Measurements from ENCODE around the gene C7orf57.
A peak's percentile ranks its signal among the peaks of the same experiment; 100 is the strongest.
"Not testable (repeated sequence)": the region's sequence is repeated elsewhere in the genome, so short reads cannot be mapped to it uniquely, and the experiment has no call there.

Gene C7orf57

GRCh38 chr7:48077423-48077822, 42.1 kb downstream of the C7orf57 start:
- no peaks in the 10 kb centered on the region for H3K9me3 ChIP-seq (ENCODE audit: severe bottlenecking)
- DNase-seq (ENCODE audit: low spot score): no peak
- H3K27ac ChIP-seq (ENCODE audit: poor library complexity, severe bottlenecking): no peak overlapping the region
- peaks cover 13% of the 10 kb centered on the region for H3K4me1 ChIP-seq (ENCODE audit: insufficient read depth, poor library complexity, severe bottlenecking)
- ATAC-seq (ENCODE audit: low read depth): no peak
- TF ChIP-seq CTCF (IDR thresholded peaks at IDR 0.05; ENCODE audit: poor library complexity, severe bottlenecking): no peak
- H3K27me3 ChIP-seq (ENCODE audit: insufficient read depth, poor library complexity, severe bottlenecking): no peaks in the 10 kb centered on the region
- no peaks in the 10 kb centered on the region for H3K36me3 ChIP-seq (ENCODE audit: low read depth)
- no peak overlapping the region for H3K4me3 ChIP-seq (ENCODE audit: severe bottlenecking)

GRCh38 chr7:48078470-48078869, 43.1 kb downstream of the C7orf57 start:
- no peak overlapping the region for H3K4me3 ChIP-seq (ENCODE audit: severe bottlenecking)
- H3K4me1 ChIP-seq (ENCODE audit: insufficient read depth, poor library complexity, severe bottlenecking): peaks cover 24% of the 10 kb centered on the region
- H3K36me3 ChIP-seq (ENCODE audit: low read depth): no peaks in the 10 kb centered on the region
- no peak overlapping the region for H3K27ac ChIP-seq (ENCODE audit: poor library complexity, severe bottlenecking)
- ATAC-seq (ENCODE audit: low read depth) (no peak), DNase-seq (ENCODE audit: low spot score) (no peak)
- no peak for TF ChIP-seq CTCF (IDR thresholded peaks at IDR 0.05; ENCODE audit: poor library complexity, severe bottlenecking)
- no peaks in the 10 kb centered on the region for H3K27me3 ChIP-seq (ENCODE audit: insufficient read depth, poor library complexity, severe bottlenecking)
- H3K9me3 ChIP-seq (ENCODE audit: severe bottlenecking): no peaks in the 10 kb centered on the region

DNA sequence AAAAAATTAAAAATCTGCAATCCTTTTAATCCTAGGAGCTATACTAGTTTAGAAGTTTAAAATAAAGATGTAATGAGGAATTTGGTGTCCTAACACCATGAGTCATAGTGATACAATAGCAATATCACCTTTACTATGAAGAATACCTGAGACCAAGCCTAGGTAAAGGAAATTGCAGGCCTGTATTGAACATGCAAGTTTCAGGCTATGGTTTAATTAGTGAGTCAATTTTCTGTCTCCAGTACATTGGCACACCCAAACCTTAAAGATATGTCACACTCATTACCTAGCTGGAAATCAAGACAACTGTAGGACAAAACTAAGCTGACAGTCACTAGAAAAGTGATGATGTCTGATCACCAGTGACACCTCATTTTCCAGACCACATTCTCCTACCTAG, 47.0 kb downstream of the C7orf57 start:
- not testable (repeated sequence) for H3K27me3 ChIP-seq (ENCODE audit: insufficient read depth, poor library complexity, severe bottlenecking); DNase-seq (ENCODE audit: low spot score); H3K9me3 ChIP-seq (ENCODE audit: severe bottlenecking); H3K36me3 ChIP-seq (ENCODE audit: low read depth); H3K4me3 ChIP-seq (ENCODE audit: severe bottlenecking)
- Histone ChIP-seq H3K4me1 (ENCODE audit: insufficient read depth, poor library complexity, severe bottlenecking) (peaks cover 55% of the 10 kb centered on the region), H3K27ac (ENCODE audit: poor library complexity, severe bottlenecking) (peak overlapping the region; percentile 98)
- ATAC-seq (ENCODE audit: low read depth): peak; percentile 52

DNA sequence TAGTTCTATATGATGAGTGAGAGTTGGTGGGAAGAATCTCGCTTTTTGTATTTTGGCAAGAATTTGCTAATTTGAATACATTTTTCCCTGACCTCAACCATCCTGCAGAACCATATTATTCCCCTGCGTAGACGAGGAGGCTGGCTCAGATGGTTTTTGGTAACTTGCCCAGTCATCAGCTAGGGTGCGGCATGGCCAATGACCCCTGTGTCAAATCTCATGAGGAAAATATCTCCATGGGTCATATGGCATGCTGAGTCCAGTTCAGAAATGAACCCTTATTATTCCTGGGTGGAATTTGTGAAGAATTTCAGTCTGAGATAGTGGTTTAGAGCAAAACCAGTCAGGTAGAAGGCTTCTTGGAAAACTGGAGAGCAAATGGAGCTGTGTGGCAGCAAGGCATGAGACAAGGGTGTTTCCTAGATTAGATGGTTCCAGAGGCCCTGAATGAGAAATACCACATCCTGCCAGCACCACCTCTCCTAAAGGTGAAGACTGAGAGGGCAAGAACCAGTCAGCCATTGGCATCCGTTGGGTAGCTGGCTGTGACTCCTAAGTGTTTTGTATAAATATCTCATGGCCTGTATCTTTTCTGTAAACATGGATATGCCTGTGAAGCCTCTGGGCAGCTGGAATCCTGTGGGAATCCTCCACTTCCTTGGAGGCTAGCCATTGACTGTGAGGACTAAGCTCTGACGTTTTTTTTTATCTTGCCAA, 47.9 kb downstream of the C7orf57 start:
- no peaks in the 10 kb centered on the region for H3K27me3 ChIP-seq (ENCODE audit: insufficient read depth, poor library complexity, severe bottlenecking)
- no peaks in the 10 kb centered on the region for H3K9me3 ChIP-seq (ENCODE audit: severe bottlenecking)
- no peak overlapping the region for H3K4me3 ChIP-seq (ENCODE audit: severe bottlenecking)
- H3K4me1 ChIP-seq (ENCODE audit: insufficient read depth, poor library complexity, severe bottlenecking): peaks cover 63% of the 10 kb centered on the region
- H3K27ac ChIP-seq (ENCODE audit: poor library complexity, severe bottlenecking): peak overlapping the region; percentile 98
- H3K36me3 ChIP-seq (ENCODE audit: low read depth): no peaks in the 10 kb centered on the region
- no peak for ATAC-seq (ENCODE audit: low read depth)
- DNase-seq (ENCODE audit: low spot score): no peak
- no peak for TF ChIP-seq CTCF (IDR thresholded peaks at IDR 0.05; ENCODE audit: poor library complexity, severe bottlenecking)

GRCh38 chr7:48084727-48085432, 49.5 kb downstream of the C7orf57 start:
- ATAC-seq (ENCODE audit: low read depth) (peak; percentile 60), DNase-seq (ENCODE audit: low spot score) (peak; percentile 95)
- no peak for TF ChIP-seq CTCF (IDR thresholded peaks at IDR 0.05; ENCODE audit: poor library complexity, severe bottlenecking)
- Histone ChIP-seq H3K4me3 (ENCODE audit: severe bottlenecking) (no peak overlapping the region), H3K27ac (ENCODE audit: poor library complexity, severe bottlenecking) (peak overlapping the region; percentile 98), H3K27me3 (ENCODE audit: insufficient read depth, poor library complexity, severe bottlenecking) (no peaks in the 10 kb centered on the region), H3K4me1 (ENCODE audit: insufficient read depth, poor library complexity, severe bottlenecking) (peaks cover 63% of the 10 kb centered on the region), H3K9me3 (ENCODE audit: severe bottlenecking) (no peaks in the 10 kb centered on the region), H3K36me3 (ENCODE audit: low read depth) (peaks cover 4% of the 10 kb centered on the region)
